MCF 10A (cell line): ENCODE results near the gene C20orf202. TPM values are rescaled to one million over a fixed set of nuclear protein-coding genes. Genes with fewer than 3 reads are reported as not detected.

ENCODE experiments used
- BruUV-seq: library from RNA; stranded (reverse); fragments of 400-500 nt; replicated peaks from 2 replicates; lab custom pipeline; 2021; lab: Mats Ljungman, UMichigan
- CTCF ChIA-PET: fragments of 300-600 bp; sonication (Branson Sonifier 250); formaldehyde crosslinking; extraction: SDS; loops from one replicate; lab custom pipeline; 2021; ENCODE audit warnings: antibody characterized with exemption, inconsistent platforms; lab: Yijun Ruan, JAX
- POLR2A ChIA-PET: fragments of 300-600, 350-650 bp; sonication (Branson Sonifier 250); formaldehyde crosslinking; extraction: SDS; loops from one replicate; lab custom pipeline; 2020; ENCODE audit warnings: antibody characterized with exemption, inconsistent platforms; lab: Yijun Ruan, JAX
- DNase-seq: peaks from one replicate; pipeline ENCODE4 v3.0.0-alpha.2; 2018; ENCODE audit not compliant: unreplicated experiment
- H3K27ac Mint-ChIP-seq: one replicate; pipeline ENCODE4 v1.8.0; 2022; ENCODE audit warnings: mild to moderate bottlenecking, low read depth, mixed read lengths; ENCODE audit not compliant: unreplicated experiment
- H3K27me3 Mint-ChIP-seq: one replicate; pipeline ENCODE4 v1.8.0; 2022; ENCODE audit warnings: mixed read lengths; ENCODE audit not compliant: insufficient read depth, unreplicated experiment
- H3K36me3 Mint-ChIP-seq: one replicate; pipeline ENCODE4 v1.8.0; 2022; ENCODE audit warnings: mild to moderate bottlenecking, moderate library complexity, mixed read lengths; ENCODE audit not compliant: insufficient read depth, unreplicated experiment
- H3K4me1 Mint-ChIP-seq: one replicate; pipeline ENCODE4 v1.8.0; 2022; ENCODE audit warnings: mixed read lengths; ENCODE audit not compliant: insufficient read depth, unreplicated experiment
- H3K4me3 Mint-ChIP-seq: one replicate; pipeline ENCODE4 v1.8.0; 2022; ENCODE audit warnings: mild to moderate bottlenecking, moderate library complexity, mixed read lengths; ENCODE audit not compliant: unreplicated experiment
- H3K9me3 Mint-ChIP-seq: one replicate; pipeline ENCODE4 v1.8.0; 2022; ENCODE audit warnings: mixed read lengths; ENCODE audit not compliant: unreplicated experiment
- CTCF ChIP-seq: fragments of 200-600 bp; IDR thresholded peaks from one replicate; pipeline ENCODE4 v1.8.0; 2022; ENCODE audit warnings: antibody characterized with exemption, mild to moderate bottlenecking; ENCODE audit not compliant: unreplicated experiment
- intact Hi-C: fragments of 100-400 bp; cut with micrococcal nuclease; formaldehyde crosslinking; loops from 2 replicates; pipeline ENCODE4 v1.14.1; 2022
- total RNA-seq: library from RNA; stranded (reverse); gene quantifications from 2 replicates; pipeline ENCODE4 v1.2.3, GENCODE V29; 2022

Gene C20orf202
- total RNA-seq, 1 experiment from 2014 or later = not detected

GRCh38 chr20:1195226-1195625, 8.0 kb upstream of the C20orf202 start:
- no peaks in the 10 kb centered on the region for H3K4me1 Mint-ChIP-seq
- no peaks in the 10 kb centered on the region for H3K36me3 Mint-ChIP-seq
- BruUV-seq = no TSS peak
- intact Hi-C loops = no loop called here
- no peak for TF ChIP-seq CTCF
- no peak overlapping the region for H3K4me3 Mint-ChIP-seq
- H3K27ac Mint-ChIP-seq = no peak overlapping the region
- H3K27me3 Mint-ChIP-seq = peaks cover 32% of the 10 kb centered on the region
- no peaks in the 10 kb centered on the region for H3K9me3 Mint-ChIP-seq
- POLR2A ChIA-PET = interaction anchor here (0.6 kb wide), 1 partner anchor 47 kb away, joined by 3 read pairs; no protein-coding TSS in a partner anchor
- CTCF ChIA-PET = no interaction called here
- no peak for DNase-seq

- intact Hi-C loops = no loop called here
- BruUV-seq = no TSS peak
- TF ChIP-seq CTCF = no peak
- DNase-seq = no peak
- Mint-ChIP-seq H3K4me3 (no peak overlapping the region), H3K4me1 (no peaks in the 10 kb centered on the region), H3K27me3 (peaks cover 34% of the 10 kb centered on the region), H3K27ac (no peak overlapping the region), H3K9me3 (no peaks in the 10 kb centered on the region), H3K36me3 (no peaks in the 10 kb centered on the region)
- ChIA-PET CTCF (interaction anchor here (0.6 to 1.3 kb wide), 3 partner anchors 10 to 578 kb away, joined by 3 to 4 read pairs (median 3); no protein-coding TSS in a partner anchor), POLR2A (interaction anchor here (0.8 kb wide), 1 partner anchor 12 kb away, joined by 3 read pairs; no protein-coding TSS in a partner anchor)
These were observed 6.6 kb upstream of the C20orf202 start for GRCh38 chr20:1196634-1197033.

GRCh38 chr20:1197801-1198200, 5.5 kb upstream of the C20orf202 start:
- Mint-ChIP-seq H3K36me3 (peaks cover 4% of the 10 kb centered on the region), H3K4me3 (no peak overlapping the region), H3K4me1 (no peaks in the 10 kb centered on the region), H3K9me3 (no peaks in the 10 kb centered on the region), H3K27ac (no peak overlapping the region), H3K27me3 (peaks cover 34% of the 10 kb centered on the region)
- POLR2A ChIA-PET = interaction anchor here (0.9 kb wide), 1 partner anchor 11 kb away, joined by 3 read pairs; no protein-coding TSS in a partner anchor
- CTCF ChIA-PET = no interaction called here
- TF ChIP-seq CTCF = no peak
- DNase-seq = no peak
- intact Hi-C loops = no loop called here
- BruUV-seq = no TSS peak

- peaks cover 6% of the 10 kb centered on the region for H3K36me3 Mint-ChIP-seq
- intact Hi-C loops = no loop called here
- no peak for DNase-seq
- no peak for TF ChIP-seq CTCF
- ChIA-PET CTCF (no interaction called here), POLR2A (interaction anchor here (0.9 to 1.0 kb wide), 2 partner anchors 10 to 35 kb away, joined by 3 read pairs; no protein-coding TSS in a partner anchor)
- no peaks in the 10 kb centered on the region for H3K9me3 Mint-ChIP-seq
- H3K4me1 Mint-ChIP-seq = no peaks in the 10 kb centered on the region
- H3K4me3 Mint-ChIP-seq = no peak overlapping the region
- no TSS peak for BruUV-seq
- no peak overlapping the region for H3K27ac Mint-ChIP-seq
- peaks cover 34% of the 10 kb centered on the region for H3K27me3 Mint-ChIP-seq
These were observed 4.5 kb upstream of the C20orf202 start for GRCh38 chr20:1198751-1199150.
